NCI-H1105 (cell line): ENCODE results near the gene OPCML.

Source experiments
- DNase-seq: peaks from one replicate; lab custom pipeline; 2025; lab: John Stamatoyannopoulos, UW

The OPCML gene

DNA sequence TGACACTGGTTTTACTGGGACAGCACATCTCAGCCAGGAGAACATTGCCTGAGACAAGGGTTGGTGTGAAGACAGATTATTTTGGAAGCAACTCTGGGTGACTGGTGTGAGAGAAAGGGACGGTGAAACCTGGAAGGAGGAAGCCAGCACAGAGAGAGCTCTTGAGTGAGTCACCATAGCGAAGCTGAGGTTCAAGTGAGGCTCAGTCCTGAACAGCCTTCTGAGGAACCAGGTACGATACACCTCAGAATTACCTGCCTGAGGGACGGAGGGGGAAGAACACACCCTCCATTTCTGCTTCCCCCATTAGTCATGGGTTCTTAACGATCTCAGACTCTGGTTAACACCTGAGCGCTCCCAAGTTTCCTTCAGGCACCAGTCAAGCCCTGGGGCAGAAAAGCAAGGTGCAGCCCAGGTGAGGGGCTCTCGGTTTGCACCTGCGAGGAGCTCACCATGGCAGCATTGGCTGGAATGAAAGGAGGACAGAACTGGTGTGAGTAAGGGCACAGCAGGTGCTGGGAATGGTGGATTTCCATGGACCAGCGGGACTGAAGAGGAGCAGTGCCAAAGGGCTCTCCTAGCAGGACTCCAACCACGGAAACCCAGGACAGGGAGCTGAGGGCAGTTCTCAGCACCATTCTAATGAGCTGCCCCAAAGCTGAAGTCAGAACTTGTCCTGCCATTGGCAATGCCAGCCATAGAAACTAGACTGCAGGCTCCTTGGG, 459.3 kb downstream of the OPCML start:
- DNase-seq, result no peak

- no peak for DNase-seq
Observed at GRCh38 chr11:133072378-133072777, 459.9 kb downstream of the OPCML start.

GRCh38 chr11:133070791-133071190, 461.5 kb downstream of the OPCML start:
- DNase-seq, result no peak

GRCh38 chr11:133070021-133070713, 462.1 kb downstream of the OPCML start:
- DNase-seq, result no peak

GRCh38 chr11:133065847-133066485, 466.3 kb downstream of the OPCML start:
- no peak for DNase-seq

DNA sequence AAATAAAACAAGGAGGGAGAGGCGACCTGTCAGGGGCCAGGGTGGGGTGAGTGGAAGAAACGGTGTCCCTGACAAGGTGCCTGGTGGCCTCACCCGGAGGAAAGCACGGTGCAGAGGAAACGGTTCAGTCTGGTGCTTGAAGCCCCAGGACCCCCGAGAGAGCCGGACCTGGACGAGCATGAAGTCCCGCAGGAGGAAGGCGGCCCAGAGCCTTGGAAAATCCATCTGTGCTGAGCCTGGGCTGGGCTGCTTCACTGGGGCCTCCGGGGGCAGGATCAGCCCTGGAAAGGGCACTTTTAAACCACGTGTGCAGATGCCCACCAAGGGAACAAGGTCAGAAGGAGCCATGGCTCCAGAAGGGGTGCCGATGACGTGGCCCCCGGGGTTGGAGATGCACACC, 467.3 kb downstream of the OPCML start:
- no peak for DNase-seq

DNA sequence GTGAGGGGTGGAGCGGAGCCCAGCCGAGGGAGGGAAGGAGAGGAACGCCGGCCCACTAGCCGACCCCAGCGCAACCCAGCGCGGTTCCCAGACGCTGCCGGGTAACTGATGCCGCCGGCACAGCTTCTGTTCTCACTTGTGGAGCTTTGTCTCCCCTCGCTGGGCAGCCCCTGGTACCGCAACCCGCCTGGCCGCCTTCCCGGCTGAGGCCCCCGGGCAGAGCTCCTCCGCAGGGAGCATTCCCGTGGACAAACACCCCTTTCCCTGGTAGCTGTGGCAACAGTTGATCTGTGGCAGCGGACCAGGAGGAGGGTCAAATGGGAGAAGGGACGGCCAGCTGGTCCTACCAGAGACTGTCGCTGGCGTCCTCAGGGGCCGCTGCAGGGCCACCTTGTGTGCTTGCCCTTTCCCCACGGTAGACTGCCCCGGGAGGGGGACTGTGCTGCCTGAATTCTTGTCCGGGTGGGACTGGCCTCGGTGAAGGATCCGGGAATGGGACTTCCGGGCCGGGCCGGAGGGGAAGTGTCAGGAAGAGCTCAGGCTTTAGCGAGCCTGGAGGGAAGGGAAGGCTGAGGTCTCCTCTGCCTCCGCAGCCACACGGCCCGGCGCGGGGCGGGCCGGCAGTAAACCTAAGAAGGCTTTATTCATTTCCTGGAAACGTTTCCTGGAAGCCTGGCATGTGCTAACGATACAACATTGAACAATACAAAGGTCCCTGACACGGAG, 468.0 kb downstream of the OPCML start:
- DNase-seq, result peak; percentile 90

DNA sequence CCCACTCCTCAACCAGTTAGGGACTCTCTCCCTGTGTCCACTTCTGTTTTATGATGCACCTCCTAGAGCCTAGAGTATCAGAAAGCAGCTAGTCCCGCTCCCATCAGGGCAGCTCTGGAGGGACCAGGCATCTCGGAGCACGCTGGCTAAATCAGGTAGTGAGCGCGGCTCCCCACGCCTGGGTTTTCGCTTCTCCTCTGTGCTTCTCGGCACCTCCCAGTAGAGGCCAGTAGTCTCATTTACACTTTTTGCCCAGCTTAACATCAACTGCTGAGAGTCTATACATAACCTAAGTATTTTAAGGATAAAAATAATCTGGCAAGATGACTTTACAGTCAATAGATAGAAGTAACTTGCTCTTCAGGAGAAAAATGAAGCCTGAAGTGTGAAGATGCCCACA, 473.8 kb downstream of the OPCML start:
- no peak for DNase-seq

GRCh38 chr11:133053124-133053776, 479.1 kb downstream of the OPCML start:
- DNase-seq, result peak; percentile 97

- peak; percentile 60 for DNase-seq
Observed at GRCh38 chr11:133052537-133052936, 479.8 kb downstream of the OPCML start.

GRCh38 chr11:133049244-133050019, 482.9 kb downstream of the OPCML start:
- DNase-seq, result no peak

DNA sequence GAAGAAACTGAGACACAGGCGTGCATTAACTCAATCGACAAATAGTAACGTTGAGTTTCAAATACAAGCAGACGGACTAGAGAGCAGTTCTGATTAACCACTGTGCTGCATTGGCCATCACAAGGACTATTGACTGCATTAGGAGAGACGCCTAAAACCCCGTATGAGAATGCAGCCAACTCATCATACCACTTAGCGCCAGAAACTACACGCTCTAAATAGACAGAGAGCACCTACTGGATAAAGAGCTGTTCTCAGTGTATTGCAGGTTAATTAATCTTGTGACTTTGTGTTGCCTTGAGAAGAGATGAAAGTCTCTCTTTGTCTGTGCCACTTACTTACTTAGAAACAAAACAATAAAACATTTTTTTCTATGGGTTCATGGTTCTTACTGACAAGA, 484.0 kb downstream of the OPCML start:
- no peak for DNase-seq

DNA sequence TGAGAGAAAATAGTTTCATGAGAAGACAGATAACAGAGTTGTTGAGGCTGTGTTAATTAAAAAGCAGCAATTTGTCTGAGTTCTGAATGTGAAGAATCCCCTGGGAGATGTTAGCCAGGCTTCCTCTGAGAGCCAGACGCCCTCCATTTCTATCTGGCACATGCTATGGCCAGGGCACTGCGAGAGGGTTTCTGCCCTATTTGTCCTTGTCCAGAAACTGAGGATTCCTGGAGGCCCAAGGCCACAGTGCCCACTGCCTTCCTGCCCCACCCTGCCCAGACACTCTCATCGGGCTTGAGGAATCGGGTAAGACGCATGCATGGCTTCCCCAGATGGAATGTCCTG, 484.6 kb downstream of the OPCML start:
- DNase-seq, result no peak

- no peak for DNase-seq
Observed at GRCh38 chr11:133047036-133047770, 485.1 kb downstream of the OPCML start.

- DNase-seq, result no peak
Observed at GRCh38 chr11:133046252-133046651, 486.0 kb downstream of the OPCML start.

DNA sequence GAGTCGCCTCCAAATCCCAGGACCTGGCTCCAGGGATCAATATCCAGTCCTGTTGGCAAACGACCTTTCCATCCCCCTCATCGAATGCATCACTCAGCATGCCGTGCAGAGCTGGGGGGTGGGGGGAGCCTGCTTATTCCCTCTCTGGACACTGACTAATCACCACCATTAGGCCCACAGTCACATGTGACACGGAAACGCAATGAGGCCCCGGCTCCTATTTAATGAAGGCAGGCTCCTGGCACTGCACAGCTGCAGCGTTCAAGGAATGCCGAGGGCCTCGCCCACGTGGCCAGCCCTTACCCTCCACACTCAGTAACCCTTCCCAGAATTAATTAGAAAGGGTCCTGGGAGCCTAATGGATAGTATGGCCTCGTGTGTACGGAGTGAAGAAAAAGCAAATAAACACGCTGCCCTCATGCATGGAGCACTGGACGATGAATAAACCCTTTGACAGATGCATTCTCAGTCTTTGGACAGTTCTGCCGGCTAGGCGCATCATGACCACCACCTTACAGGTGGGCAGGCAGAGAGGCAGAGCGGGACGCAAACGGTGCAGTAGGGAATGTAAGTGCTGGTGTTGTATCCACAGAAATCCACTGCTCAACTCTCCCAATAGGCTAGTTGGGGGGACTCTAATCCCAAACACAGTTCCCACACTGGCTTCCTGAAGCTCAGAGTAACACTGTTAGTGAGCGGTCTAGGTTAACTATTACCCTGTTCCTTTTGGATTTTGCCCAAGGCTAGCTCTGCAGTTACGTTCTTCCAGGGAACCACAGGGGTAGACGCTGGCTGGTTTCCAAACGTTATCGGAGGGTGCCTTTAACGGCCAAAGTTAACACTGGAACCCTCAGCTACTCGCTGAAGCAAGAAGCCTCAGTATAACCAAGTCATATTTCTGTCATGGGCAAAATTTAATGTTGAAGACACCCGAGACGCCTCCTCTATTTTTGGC, 490.1 kb downstream of the OPCML start:
- peak; percentile 47 for DNase-seq

DNA sequence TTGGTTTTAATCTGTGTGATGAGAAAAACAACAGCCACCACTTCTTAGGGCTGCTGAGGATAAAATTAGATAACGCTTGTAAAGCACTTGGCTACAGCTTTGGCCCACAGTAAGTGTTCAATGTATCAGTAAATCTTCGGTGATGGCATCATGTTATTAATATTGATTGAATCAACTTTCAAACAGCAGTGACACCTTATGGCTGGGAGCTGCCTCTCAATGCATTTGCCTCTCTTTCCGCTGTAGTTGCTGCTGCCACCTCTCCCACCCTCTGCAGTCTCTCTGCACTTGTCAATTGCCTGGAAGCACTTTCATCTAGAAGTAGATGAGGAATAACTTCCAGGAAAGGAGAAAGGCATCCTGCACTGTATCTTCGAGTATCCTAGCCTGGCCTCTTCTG, 491.1 kb downstream of the OPCML start:
- DNase-seq, result no peak

- DNase-seq, result no peak
Observed at GRCh38 chr11:133040289-133040900, 491.9 kb downstream of the OPCML start.

DNA sequence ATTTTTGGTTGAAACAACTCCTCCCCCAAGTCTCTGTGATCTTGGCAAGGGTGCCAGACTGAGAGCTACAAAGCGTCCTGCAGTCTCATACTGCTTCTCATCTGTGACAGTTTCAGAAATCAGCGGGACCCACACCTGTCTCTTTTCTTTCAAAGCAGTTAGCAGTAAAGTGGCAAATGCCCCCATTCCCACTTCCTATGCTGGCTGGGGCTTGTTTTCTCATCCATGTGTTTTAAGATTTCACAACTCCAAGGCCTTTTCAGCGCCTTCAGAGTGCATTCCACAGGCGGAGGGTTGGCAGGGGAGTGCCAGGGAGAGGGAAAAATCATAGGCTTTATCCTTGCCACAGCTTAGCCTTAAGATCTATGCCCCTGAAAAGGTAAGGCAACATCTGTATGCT, 493.5 kb downstream of the OPCML start:
- no peak for DNase-seq
